COLO668 (cell line): ENCODE data around the gene DYNLT1.
A peak's percentile ranks its signal among the peaks of the same experiment; 100 is the strongest.
"Not testable (repeated sequence)": the region's sequence is repeated elsewhere in the genome, so short reads cannot be mapped to it uniquely, and the experiment has no call there.

Source experiments
- DNase-seq: peaks from one replicate; lab custom pipeline; 2025; ENCODE audit not compliant: unreplicated experiment; lab: John Stamatoyannopoulos, UW

The DYNLT1 gene

DNA sequence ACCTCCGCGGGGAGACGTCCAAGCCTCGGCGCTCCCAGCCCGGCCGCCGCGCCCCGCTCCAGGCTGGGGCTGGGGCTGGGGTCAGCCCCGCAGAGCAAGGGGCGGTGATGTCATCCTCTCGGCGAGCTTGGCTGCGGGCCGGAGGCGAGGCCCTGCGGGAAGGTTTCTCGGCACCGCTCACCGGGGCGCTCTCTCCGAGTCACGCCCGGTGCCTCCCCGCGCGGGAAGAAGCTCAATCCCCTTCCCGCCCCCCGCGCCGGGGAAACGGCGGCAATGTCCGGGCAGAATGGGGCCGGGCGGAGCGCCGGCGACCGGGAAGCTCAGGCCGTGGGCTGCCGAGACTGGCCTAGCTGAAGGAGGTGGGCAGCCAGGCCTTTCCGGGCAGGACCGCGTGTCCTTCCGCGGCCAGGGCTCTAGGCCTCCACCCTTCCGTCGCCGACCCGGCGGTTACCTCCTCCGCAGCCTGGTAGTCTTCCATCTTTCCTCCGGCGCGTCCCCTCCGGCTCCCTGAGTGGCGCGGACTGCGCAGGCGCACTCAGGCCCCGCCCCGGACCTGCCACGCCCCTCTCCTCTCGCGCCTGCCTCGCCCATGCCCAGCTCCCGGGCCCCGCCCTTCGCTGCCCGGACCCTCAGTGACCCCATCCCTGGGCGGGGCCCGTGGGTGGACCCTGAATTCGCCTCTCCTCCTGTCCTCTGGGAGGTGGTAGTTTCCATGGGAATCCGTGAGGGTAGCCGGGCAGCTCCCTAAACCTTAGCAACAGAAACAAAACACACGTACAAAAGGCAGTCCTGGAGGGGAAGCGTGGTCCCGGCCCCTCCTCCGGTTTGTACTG lies at the start of gene DYNLT1:
DYNLT1 (minus strand) TSS at position 513 of the 833 bp plus-strand sequence; CDS start at position 478, 35 bp downstream.
- peak; percentile 84 for DNase-seq

DNA sequence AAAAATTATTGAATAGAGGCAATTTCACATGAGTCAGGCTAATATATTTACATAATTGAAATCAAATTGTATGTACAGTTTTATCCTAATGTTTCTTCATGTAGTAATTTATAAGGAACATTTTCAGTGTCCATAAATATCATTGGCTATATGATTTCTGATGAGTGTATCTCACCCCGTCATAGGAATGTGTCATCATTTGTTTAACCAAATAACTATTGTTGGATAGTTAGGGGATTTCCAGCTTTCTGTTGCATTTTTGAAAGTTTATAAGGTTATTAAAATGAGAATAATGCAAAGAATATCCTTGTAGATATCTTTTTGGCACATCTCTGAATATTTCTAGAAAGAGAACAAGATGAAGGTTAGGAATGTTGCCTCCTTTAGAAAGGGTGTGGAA lies 44.3 kb upstream of the DYNLT1 start:
- DNase-seq = no peak

DNA sequence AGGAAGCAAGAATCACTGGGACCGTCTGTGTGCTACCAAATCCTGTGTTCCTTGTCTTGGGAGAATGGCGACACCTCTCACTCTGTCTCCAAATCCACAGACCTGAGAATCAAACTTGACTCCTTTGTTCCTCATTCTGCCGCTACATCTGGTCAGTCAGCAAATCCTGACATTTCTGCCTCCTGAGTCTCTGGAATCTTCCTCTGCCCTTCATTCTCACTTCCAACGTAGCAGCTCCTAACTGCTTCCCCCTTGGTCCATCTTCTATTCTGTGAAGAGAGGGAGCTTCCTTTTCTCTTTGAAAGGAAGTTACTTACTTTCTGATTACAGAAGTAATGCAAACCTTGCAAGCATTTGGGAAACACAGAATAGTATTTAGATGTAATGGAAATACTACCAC lies 43.0 kb upstream of the DYNLT1 start:
- no peak for DNase-seq

DNA sequence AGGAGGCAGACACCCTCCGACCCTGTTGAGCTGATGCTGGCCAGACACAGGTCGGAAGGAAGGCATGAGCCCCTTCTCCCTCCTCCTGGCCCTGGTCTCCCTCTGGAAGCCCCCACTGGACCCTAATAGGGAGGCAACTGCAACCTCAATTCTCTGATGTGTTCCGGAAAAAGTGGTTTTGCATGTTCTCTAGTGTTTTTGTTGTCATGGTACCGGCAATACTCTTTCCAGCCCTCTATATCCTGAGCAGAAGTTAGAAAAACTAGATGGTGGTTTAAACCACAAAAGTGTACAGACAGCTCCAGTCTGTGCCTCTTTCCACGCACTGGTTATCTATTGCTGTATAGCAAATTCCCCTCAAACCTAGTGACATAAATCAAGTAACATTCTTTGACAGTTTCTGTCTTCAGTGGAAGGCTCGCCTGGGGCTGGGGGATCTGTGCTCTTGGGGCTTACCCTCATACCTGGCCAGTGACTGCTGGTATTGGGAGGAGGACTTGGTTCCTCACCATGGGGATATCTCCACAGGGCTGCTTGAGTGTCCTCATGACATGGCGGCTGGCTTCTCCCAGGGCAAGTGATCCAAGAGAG lies 42.3 kb upstream of the DYNLT1 start:
- no peak for DNase-seq

DNA sequence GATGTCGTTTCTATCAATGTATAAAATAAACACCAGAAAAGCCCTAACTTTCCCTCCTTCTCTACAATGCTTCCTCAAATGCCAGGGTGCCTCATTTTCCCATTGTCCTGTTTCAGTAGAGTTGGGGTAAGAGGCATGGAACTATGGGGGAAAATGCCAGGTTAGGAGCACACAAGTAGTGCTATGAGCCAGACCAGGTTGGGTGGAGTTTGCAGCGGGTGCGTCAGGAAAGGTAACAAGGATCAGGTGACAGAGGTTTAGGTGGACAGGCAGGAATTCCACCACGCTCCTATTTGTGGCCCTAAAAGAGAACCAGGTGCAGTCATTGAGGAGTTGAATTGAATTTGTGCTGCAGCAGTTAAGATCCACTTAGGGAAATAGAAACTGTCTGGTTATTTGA lies 41.8 kb upstream of the DYNLT1 start:
- peak; percentile 14 for DNase-seq

DNA sequence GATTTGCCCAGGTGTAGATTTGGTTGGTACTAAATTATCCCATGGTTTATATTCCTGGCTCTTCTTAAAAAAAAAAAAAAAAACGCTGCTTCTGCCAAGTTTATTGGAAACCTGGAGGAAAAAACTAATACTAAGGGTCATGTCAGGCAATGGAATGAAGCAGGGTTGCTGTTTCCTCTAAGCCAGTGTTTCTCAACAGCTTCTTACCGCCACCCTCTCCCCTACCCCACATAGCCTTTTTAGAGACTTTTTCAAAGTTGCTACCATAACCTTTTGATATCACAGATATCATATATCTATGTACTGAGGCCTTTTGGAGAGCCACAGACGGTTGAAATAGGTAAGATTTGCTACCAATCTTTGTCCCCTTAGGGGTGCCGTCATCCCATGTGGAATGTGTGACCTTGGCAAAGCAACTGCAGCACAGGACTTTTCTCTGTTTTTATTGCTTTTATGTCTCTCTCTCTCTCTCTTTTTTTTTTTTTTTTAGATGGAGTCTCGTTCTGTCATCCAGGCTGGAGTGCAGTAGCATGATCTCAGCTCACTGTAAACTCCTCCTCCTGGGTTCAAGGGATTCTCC lies 40.3 kb upstream of the DYNLT1 start:
- DNase-seq = no peak

GRCh38 chr6:158684311-158684710 lies 39.8 kb upstream of the DYNLT1 start:
- no peak for DNase-seq

DNA sequence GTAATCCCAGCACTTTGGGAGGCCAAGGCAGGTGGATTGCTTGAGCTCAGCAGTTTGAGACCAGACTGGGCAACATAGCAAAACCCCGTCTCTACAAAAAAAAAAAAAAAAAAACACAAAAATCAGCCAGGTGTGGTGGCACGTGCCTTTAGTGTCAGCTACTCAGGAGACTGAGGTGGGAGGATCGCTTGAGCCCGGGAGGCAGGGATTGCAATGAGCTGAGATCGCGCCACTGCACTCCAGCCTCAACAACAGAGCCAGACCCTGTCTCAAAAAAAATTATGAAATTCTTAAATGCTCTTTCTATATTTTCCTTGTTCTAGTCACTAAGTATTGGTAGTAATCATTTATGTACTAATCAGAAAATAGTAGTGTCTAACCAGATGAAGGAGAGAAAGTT lies 35.9 kb upstream of the DYNLT1 start:
- no peak for DNase-seq

DNA sequence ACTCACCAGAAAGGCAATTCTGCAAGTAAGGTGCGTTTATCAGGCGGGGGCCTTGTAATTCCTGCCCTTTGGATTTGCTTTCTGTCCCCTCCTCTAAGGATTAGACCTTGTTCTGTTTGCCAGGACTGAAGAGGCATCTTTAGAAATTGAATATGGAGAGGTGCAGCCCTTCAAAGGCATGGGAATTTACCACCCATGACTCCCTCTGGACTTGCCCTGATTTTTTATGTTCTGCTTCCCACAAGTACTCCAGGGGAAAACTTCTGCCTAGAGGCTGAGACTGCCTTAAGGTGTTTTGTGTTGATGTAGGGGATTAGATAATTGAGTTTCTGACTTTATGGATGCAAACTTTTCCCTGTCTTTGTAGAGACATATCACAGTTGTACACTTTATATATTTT lies 35.5 kb upstream of the DYNLT1 start:
- DNase-seq = no peak

DNA sequence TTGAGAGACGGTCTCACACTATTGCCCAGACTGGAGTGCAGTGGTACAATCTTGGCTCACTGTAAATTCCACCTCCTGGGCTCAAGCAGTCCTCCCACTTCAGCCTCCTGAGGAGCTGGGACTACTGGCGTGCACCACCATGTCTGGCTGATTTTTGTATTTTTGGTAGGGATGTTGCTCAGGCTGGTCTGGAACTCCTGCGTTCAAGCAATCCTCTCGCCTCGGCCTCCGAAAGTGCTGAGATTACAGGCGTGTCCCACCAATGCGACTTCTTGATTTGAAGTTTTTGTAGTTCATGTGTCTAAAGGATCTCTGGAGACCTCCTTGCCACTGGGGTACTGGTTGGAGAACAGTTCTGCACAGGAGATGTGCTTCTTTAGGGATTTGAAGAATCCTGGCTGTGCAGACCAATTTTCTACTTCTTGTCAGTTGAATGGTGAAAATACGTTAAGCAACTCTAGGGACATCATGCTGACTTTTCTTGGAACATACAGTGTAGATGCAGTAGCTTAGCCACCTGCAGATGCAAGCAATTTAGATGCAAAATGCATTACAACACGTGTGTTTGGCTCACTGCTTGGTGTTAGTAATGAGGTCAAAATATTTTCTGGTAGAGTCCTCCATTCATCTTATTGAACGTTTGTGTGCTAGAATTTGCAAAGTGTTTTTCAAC lies 33.5 kb upstream of the DYNLT1 start:
- no peak for DNase-seq

GRCh38 chr6:158677094-158677493 lies 32.6 kb upstream of the DYNLT1 start:
- not testable (repeated sequence) for DNase-seq

DNA sequence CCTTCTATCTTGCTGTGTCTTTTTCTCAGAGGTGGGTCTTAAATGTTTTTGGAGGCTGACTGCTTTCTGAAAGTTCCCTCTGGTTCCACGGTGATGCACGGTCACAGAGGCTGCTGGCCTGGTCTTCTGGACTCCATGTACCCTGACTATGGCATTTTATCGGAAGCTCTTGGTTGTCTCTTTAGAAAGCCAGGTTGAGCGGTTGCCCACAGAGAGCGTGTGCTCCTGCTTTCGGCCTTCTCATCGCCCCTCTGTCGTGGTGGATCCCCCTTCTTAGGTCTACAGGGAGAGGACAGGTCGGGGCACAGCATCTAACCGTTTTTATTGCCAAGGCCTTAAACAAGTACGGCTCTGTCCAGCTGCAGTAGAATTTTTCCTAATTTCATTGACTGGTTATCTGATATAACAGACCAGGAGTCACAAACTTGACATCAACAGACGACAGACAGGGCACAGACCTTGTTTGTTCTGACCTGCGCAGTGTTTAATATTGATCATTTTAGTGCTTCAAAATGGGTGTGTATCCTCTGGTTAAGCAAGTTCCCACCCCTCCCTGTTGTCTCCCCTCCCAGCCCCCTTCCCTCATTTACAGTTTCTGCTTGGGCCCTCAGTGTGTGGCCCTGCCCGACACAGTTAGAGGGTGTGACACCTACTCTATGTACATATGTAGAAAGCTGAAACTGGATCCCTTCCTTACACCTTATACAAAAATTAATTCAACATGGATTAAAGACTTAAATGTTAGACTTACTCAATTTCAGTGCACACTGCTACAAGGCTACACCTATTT lies 30.0 kb upstream of the DYNLT1 start:
- DNase-seq = no peak

DNA sequence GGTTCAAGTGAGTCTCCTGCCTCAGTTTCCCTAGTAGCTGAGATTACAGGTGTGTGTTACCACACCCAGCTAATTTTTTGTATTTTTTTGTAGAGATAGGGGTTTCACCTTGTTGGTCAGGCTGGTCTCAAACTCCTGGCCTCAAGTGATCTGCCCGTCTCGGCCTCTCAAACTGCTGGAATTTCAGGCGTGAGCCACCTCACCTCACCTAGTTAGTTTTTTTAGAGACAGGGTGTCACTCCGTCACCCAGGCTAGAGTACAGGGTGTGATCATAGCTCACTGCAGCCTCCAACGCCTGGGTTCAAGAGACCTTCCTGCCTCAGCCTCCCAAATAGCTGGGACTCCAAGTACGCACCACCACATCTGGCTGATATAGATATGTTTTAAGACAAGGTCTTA lies 28.2 kb upstream of the DYNLT1 start:
- DNase-seq = no peak

- DNase-seq = not testable (repeated sequence)
Observed at GRCh38 chr6:158672119-158672518, 27.6 kb upstream of the DYNLT1 start.

GRCh38 chr6:158669145-158670035 lies 24.8 kb upstream of the DYNLT1 start:
- no peak for DNase-seq

DNA sequence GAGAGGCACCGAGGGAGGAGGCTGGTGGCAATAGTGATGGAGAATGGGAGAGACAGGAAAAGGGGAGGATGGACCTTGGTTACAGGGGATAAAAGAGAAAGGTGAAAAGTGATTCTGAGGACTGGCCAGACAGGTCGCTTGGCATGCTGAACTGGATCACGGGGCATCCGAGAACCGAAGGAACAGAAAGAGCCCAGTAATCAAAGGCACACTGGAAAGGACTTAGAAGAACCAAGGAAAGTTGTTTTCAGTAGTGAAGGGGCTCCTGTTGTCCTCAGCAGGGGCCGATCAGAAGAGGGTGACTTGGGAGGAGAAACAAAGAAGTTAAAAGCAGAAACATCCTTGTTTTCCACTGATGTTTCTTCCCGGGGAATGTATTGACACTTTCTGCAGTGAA lies 24.2 kb upstream of the DYNLT1 start:
- DNase-seq = no peak

GRCh38 chr6:158667360-158667981 lies 22.9 kb upstream of the DYNLT1 start:
- DNase-seq = no peak

GRCh38 chr6:158666628-158667359 lies 22.3 kb upstream of the DYNLT1 start:
- DNase-seq = no peak

DNA sequence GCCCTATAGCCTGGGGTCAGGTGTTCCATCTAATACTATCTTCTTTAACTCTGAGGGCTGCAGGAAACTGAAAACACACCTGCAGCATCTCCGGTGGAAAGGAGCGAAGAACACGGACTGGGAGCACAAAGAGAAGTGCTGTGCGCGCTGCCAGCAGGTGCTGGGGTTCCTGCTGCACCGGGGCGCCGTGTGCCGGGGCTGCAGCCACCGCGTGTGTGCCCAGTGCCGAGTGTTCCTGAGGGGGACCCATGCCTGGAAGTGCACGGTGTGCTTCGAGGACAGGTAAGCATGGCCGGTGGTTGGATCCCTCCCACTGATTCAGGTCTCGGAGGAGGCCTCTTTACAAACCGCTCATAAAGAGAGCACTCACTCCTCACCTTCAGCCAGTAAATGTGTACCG lies 20.8 kb upstream of the DYNLT1 start:
- DNase-seq = no peak
